OCI-LY1 (cell line): ENCODE results near the gene RGL4.

ENCODE experiments used
- H2AFZ ChIP-seq: fragments of 200-600 bp; sonication (generic), shearing (Covaris generic); 2 replicates; pipeline ENCODE4 v1.6.0; 2014; ENCODE audit warnings: antibody characterized with exemption, mild to moderate bottlenecking, low read length
- H3F3A ChIP-seq: fragments of 200-600 bp; sonication (generic), shearing (Covaris generic); 2 replicates; pipeline ENCODE4 v1.6.0; 2014; ENCODE audit warnings: mild to moderate bottlenecking, antibody characterized with exemption, low read length, moderate library complexity; ENCODE audit not compliant: insufficient read depth
- H3K27ac ChIP-seq: fragments of 200-600 bp; sonication (generic); 2 replicates; pipeline ENCODE4 v1.5.1; 2014; ENCODE audit warnings: low read length, mixed run types, mild to moderate bottlenecking, low read depth; ENCODE audit not compliant: poor library complexity, severe bottlenecking
- H3K27me3 ChIP-seq: fragments of 200-600 bp; sonication (generic); 2 replicates; pipeline ENCODE4 v1.6.0; 2014; ENCODE audit warnings: antibody characterized with exemption, mild to moderate bottlenecking, low read length, moderate library complexity; ENCODE audit not compliant: insufficient read depth
- H3K36me3 ChIP-seq: fragments of 200-600 bp; sonication (generic); 2 replicates; pipeline ENCODE4 v1.6.1; 2014; ENCODE audit warnings: mild to moderate bottlenecking, antibody characterized with exemption, low read length, moderate library complexity, mixed read lengths; ENCODE audit not compliant: insufficient read depth
- H3K4me1 ChIP-seq: fragments of 200-600 bp; sonication (generic); 2 replicates; pipeline ENCODE4 v1.5.1; 2014; ENCODE audit warnings: mild to moderate bottlenecking, low read length, moderate library complexity; ENCODE audit not compliant: insufficient read depth, severe bottlenecking
- H3K4me2 ChIP-seq: fragments of 200-600 bp; sonication (generic), shearing (Covaris generic); 2 replicates; pipeline ENCODE4 v1.6.1; 2014; ENCODE audit warnings: low read length
- H3K4me3 ChIP-seq: fragments of 200-600 bp; sonication (generic); 2 replicates; pipeline ENCODE4 v1.5.1; 2014; ENCODE audit warnings: low read length, low read depth, mild to moderate bottlenecking, mixed read lengths; ENCODE audit not compliant: poor library complexity, severe bottlenecking
- H3K79me2 ChIP-seq: fragments of 200-600 bp; shearing (Covaris generic); 2 replicates; pipeline ENCODE4 v1.6.1; 2016; ENCODE audit warnings: mixed run types, low read length, mixed read lengths; ENCODE audit not compliant: insufficient read depth
- H3K9ac ChIP-seq: fragments of 200-600 bp; sonication (generic), shearing (Covaris generic); 2 replicates; pipeline ENCODE4 v1.6.1; 2014; ENCODE audit warnings: mild to moderate bottlenecking, low read length, mixed read lengths
- H3K9me2 ChIP-seq: fragments of 200-600 bp; sonication (generic), shearing (Covaris generic); 2 replicates; pipeline ENCODE4 v1.6.1; 2014; ENCODE audit warnings: low read depth, mild to moderate bottlenecking, low read length, mixed read lengths
- H3K9me3 ChIP-seq: fragments of 200-600 bp; shearing (Covaris generic); 2 replicates; pipeline ENCODE4 v1.6.1; 2014; ENCODE audit warnings: low read length, mixed read lengths
- H4K20me1 ChIP-seq: fragments of 200-600 bp; sonication (generic), shearing (Covaris generic); 2 replicates; pipeline ENCODE4 v1.6.0; 2016; ENCODE audit warnings: mild to moderate bottlenecking, low read length; ENCODE audit not compliant: insufficient read depth
- CTCF ChIP-seq: fragments of 200-600 bp; sonication (generic), shearing (Covaris generic); IDR thresholded peaks from 2 replicates; pipeline ENCODE4 v1.5.1; 2017; ENCODE audit warnings: mild to moderate bottlenecking, antibody characterized with exemption, low read length, moderate library complexity, mixed read lengths
- EZH2 ChIP-seq: fragments of 200-600 bp; sonication (generic), shearing (Covaris generic); IDR thresholded peaks from 2 replicates; pipeline ENCODE4 v1.8.0; 2017; ENCODE audit warnings: borderline replicate concordance, mixed run types, mild to moderate bottlenecking, antibody characterized with exemption, low read length, moderate library complexity, mixed read lengths

The RGL4 gene

GRCh38 chr22:23737696-23738095 lies 46.9 kb downstream of the RGL4 start:
- H3F3A ChIP-seq = no peaks in the 10 kb centered on the region; the same call in 1 of the 2 replicates
- no peak overlapping the region for H3K4me3 ChIP-seq
- no peaks in the 10 kb centered on the region for H3K79me2 ChIP-seq
- no peak overlapping the region for H2AFZ ChIP-seq
- 0 out of 2 replicates have a peak, but pooled peaks cover under 1% of the 10 kb centered on the region for H3K36me3 ChIP-seq
- TF ChIP-seq EZH2 = no peak
- TF ChIP-seq CTCF = no peak
- H3K9me2 ChIP-seq = no peaks in the 10 kb centered on the region
- H3K4me1 ChIP-seq = no peaks in the 10 kb centered on the region
- H4K20me1 ChIP-seq = no peaks in the 10 kb centered on the region
- no peaks in the 10 kb centered on the region; the same call in 1 of the 2 replicates for H3K27me3 ChIP-seq
- no peaks in the 10 kb centered on the region for H3K9me3 ChIP-seq
- H3K9ac ChIP-seq = no peak overlapping the region
- no peak overlapping the region for H3K4me2 ChIP-seq
- H3K27ac ChIP-seq = no peak overlapping the region

- no peak for TF ChIP-seq CTCF
- TF ChIP-seq EZH2 = no peak
Measured at GRCh38 chr22:23742505-23743264, 51.9 kb downstream of the RGL4 start.

GRCh38 chr22:23743303-23743705 lies 52.5 kb downstream of the RGL4 start:
- H3K27ac ChIP-seq = no peak overlapping the region
- H3K79me2 ChIP-seq = no peaks in the 10 kb centered on the region
- H3K4me2 ChIP-seq = no peak overlapping the region
- no peaks in the 10 kb centered on the region; the same call in 1 of the 2 replicates for H3F3A ChIP-seq
- H3K27me3 ChIP-seq = no peaks in the 10 kb centered on the region
- TF ChIP-seq CTCF (no peak), EZH2 (no peak)
- H3K4me3 ChIP-seq = no peak overlapping the region
- no peak overlapping the region for H3K9ac ChIP-seq
- H2AFZ ChIP-seq = no peak overlapping the region
- no peaks in the 10 kb centered on the region for H4K20me1 ChIP-seq
- peaks cover 28% of the 10 kb centered on the region for H3K36me3 ChIP-seq
- H3K9me2 ChIP-seq = no peaks in the 10 kb centered on the region
- no peaks in the 10 kb centered on the region for H3K4me1 ChIP-seq
- H3K9me3 ChIP-seq = no peaks in the 10 kb centered on the region

More at GRCh38 chr22:23742505-23743264, 51.9 kb downstream of the RGL4 start:
- Histone ChIP-seq H3K9me3 (no peaks in the 10 kb centered on the region), H4K20me1 (no peaks in the 10 kb centered on the region), H3K79me2 (no peaks in the 10 kb centered on the region), H3K4me1 (no peaks in the 10 kb centered on the region), H3K36me3 (peaks cover 28% of the 10 kb centered on the region), H2AFZ (no peak overlapping the region), H3K27ac (no peak overlapping the region), H3F3A (no peaks in the 10 kb centered on the region; the same call in 1 of the 2 replicates), H3K9ac (no peak overlapping the region), H3K27me3 (no peaks in the 10 kb centered on the region), H3K4me3 (no peak overlapping the region), H3K4me2 (no peak overlapping the region), H3K9me2 (no peaks in the 10 kb centered on the region)
